ENCODE data around the gene GALNT1.
A peak's percentile ranks its signal among the peaks of the same experiment; 100 is the strongest.
"Not testable (repeated sequence)": the region's sequence is repeated elsewhere in the genome, so short reads cannot be mapped to it uniquely, and the experiment has no call there.

Gene GALNT1

GRCh38 chr18:35581546-35581897 lies at the start of gene GALNT1:
Gene GALNT1, plus strand, starts transcription at chr18:35581740. Its CDS starts 72,923 bp downstream, at chr18:35654663.
- DNase-seq (ENCODE audit: low spot score) = no peak

GRCh38 chr18:35533916-35534405 lies 47.6 kb upstream of the GALNT1 start:
- DNase-seq (ENCODE audit: low spot score) = no peak

GRCh38 chr18:35535297-35535696 lies 46.2 kb upstream of the GALNT1 start:
- DNase-seq (ENCODE audit: low spot score) = no peak

- no peak for DNase-seq (ENCODE audit: low spot score)
These were observed 39.2 kb upstream of the GALNT1 start for GRCh38 chr18:35542356-35542755.

GRCh38 chr18:35547008-35547605 lies 34.4 kb upstream of the GALNT1 start:
- DNase-seq (ENCODE audit: low spot score) = no peak

DNA sequence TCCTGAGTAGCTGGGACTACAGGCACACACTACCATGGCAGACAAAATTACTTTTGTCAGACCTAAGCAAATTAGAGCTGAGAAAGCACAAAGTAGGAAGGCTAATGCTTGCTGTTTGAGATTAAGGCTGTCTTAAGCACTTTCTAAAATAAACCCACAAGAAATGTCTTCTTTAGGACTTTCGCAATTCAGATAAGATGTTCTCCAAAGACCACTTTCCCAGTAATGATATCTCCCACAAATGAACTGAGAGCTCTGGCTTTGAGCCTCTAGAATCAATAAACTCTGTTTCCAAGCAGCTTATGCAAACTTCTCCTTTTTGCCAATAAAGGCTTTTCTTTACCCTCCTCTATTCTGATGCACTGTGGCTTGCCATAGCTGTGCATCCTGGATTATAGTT lies 32.0 kb upstream of the GALNT1 start:
- DNase-seq (ENCODE audit: low spot score) = no peak

- DNase-seq (ENCODE audit: low spot score) = no peak
These were observed 28.2 kb upstream of the GALNT1 start for GRCh38 chr18:35553300-35553699.

DNA sequence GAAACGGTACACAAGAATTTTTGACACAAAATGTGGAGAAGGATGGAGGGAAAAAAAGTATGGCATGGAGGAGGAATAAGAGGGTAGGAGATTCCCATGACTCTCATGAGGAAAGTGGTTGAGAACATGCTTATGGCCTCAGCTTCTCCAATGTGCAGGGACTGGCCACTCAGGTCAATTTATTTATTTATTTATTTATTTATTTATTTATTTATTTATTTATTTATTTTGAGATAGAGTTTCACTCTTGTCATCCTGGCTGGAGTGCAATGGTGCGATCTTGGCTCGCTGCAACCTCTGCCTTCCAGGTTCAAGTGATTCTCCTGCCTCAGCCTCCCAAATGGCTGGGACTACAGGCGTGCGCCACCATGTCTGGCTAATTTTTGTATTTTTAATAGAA lies 26.0 kb upstream of the GALNT1 start:
- DNase-seq (ENCODE audit: low spot score) = not testable (repeated sequence)

GRCh38 chr18:35559867-35560266 lies 21.7 kb upstream of the GALNT1 start:
- DNase-seq (ENCODE audit: low spot score) = no peak

GRCh38 chr18:35564795-35565453 lies 16.6 kb upstream of the GALNT1 start:
- no peak for DNase-seq (ENCODE audit: low spot score)

DNA sequence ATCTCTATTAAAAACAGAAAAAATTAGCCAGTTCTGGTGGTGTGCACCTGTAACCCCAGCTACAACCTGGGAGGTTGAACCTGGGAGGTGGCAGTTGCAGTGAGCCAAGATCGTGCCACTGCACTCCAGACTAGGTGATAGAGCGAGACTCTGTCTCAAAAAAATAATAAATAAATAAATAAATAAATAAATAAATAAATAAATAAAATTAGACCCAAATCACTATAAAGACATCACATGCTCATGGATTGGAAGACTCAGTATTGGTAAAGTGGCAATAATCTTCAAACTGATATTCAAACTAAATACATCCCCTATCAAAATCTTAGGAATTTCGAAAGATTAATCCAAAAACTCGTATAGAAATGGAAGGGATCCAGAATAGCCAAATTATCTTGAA lies 15.5 kb upstream of the GALNT1 start:
- no peak for DNase-seq (ENCODE audit: low spot score)

DNA sequence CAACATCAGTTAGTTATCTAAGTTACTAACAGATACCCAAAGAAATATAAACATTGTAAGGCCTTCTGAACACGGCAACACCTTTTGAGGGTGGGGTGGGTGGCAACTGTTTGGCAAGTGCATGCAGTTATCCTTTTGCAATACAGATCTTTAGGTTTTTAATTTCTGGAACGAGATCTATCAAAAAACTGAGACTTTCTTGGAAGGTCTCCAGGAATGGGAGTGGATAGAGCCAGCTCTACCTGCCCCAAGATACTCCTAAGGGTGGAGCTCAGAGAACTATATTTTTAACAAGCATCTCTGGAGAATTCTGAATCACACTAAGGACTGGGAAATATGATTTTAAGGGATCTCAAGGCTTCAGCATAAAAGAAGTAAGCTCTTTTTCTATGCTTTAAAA lies 11.4 kb upstream of the GALNT1 start:
- DNase-seq (ENCODE audit: low spot score) = no peak

GRCh38 chr18:35571138-35571537 lies 10.4 kb upstream of the GALNT1 start:
- no peak for DNase-seq (ENCODE audit: low spot score)

GRCh38 chr18:35572644-35573043 lies 8.9 kb upstream of the GALNT1 start:
- no peak for DNase-seq (ENCODE audit: low spot score)

GRCh38 chr18:35573531-35573930 lies 8.0 kb upstream of the GALNT1 start:
- DNase-seq (ENCODE audit: low spot score) = peak; percentile 34

GRCh38 chr18:35576240-35576845 lies 5.2 kb upstream of the GALNT1 start:
- DNase-seq (ENCODE audit: low spot score) = not testable (repeated sequence)

DNA sequence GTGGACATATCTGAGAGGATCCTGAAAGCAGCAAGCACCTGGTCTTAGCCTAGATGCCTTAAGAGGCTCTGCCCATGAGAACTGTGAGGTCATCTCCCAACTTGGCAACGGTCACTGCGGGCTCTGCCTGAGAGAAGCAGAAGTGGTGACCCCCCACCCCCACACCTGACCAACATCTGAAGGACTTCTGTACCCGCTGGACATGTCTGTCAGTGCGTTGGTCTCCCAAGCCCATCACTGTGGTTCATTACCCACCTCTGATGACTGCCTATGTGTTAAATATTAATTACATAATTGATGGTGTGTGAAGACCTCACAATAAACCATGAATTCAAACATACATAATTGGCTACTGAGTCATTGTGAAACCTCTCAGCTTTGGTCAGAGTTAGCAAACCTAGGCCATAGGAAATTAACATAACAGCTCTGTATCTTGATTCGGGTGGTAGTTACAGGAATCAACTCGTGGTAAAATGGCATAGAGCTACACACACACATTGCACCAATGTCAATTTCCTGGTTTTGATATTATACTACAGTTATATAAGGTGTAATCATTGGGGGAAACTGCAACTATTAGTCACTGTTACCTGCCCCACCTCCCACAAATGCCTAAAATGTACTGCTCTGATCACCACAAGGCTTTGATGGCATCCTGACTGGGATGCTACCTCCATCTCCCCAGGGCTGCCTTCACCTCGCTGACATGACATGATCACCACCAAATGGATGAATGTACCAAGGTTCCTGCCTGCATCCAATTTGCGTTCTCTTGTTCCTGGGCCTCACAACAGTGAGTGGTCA lies 4.3 kb upstream of the GALNT1 start:
- peak; percentile 79 for DNase-seq (ENCODE audit: low spot score)

- no peak for DNase-seq (ENCODE audit: low spot score)
These were observed 3.1 kb upstream of the GALNT1 start for GRCh38 chr18:35578481-35578880.

DNA sequence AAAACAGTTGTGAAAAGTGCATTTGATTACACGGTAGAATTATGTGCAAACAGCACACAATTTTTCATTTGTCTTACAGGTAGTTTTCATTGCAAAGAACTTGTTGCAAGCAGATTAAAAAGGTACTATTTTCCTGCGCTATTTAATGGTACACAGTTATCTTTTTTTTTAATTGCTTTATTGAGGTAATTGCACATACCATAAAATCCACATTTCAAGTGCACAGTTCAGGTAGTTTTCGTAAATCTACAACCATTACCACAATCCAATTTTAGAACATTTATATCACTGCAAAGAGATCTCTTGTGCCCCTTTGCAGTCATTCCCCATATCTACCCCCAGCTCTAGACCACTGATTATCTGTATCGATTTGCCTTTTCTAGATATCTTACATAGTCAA lies 2.6 kb upstream of the GALNT1 start:
- DNase-seq (ENCODE audit: low spot score) = no peak

GRCh38 chr18:35580701-35581539 lies 620 bp upstream of the GALNT1 start:
- DNase-seq (ENCODE audit: low spot score) = peak; percentile 37

DNA sequence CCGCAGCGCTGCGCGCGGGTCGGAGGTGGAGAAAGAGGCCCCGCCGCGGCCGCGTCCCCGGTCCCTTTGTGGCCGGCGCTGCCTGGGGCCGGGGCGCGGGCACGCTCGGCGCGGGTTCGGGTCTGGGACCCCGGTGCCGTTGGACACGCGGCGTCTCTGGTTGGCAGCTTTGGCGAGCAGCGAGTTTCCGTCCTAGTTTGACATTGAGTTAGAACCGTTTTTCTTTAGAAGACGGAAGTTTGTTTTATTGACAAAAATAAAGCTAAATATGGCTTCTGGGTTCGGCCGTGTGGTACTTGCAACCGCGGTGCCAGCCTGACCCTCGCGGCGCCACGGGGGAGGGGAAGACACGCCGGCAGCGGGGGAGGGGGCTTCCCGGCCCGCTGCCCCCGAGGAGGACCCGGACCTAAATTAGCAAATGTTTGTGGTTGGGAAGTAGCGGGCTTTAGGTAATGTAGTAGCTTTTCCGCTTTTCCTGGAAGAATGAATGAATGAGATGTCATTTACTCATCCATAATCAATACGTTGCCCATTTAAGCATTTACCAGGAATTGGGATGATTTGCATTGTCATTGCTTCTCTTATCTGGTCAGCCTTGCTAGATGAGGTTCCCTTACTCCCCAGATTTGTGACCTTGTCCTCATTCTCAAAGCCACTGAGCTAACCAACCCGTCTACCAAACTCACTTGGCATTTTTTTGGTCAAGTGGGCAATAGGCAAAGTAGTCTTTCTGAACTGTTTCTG lies 530 bp downstream of the GALNT1 start:
- peak; percentile 17 for DNase-seq (ENCODE audit: low spot score)
